Upper lobe of left lung (tissue), 4 donors: ENCODE results near the gene UBE2L6.

Source experiments
- EP300 ChIP-seq, 4 donors: sonication (generic); formaldehyde crosslinking; IDR thresholded peaks; one replicate each; pipeline ENCODE4 v1.5.1; 2017; ENCODE audit warnings: antibody characterized with exemption in 4 of 4, control low read depth in 2 of 4
- TF ChIP-seq, protein P1 (sequence below), 6 experiments: fragments of 450-650 bp in 4 of 6; fragments of 200-600 bp in 2 of 6; sonication (generic) in 2 of 6; IDR thresholded peaks; one replicate each; pipeline ENCODE4 v1.5.1; 2016 to 2019; ENCODE audit warnings: antibody characterized with exemption in 6 of 6

- TF ChIP-seq, protein P1, sequence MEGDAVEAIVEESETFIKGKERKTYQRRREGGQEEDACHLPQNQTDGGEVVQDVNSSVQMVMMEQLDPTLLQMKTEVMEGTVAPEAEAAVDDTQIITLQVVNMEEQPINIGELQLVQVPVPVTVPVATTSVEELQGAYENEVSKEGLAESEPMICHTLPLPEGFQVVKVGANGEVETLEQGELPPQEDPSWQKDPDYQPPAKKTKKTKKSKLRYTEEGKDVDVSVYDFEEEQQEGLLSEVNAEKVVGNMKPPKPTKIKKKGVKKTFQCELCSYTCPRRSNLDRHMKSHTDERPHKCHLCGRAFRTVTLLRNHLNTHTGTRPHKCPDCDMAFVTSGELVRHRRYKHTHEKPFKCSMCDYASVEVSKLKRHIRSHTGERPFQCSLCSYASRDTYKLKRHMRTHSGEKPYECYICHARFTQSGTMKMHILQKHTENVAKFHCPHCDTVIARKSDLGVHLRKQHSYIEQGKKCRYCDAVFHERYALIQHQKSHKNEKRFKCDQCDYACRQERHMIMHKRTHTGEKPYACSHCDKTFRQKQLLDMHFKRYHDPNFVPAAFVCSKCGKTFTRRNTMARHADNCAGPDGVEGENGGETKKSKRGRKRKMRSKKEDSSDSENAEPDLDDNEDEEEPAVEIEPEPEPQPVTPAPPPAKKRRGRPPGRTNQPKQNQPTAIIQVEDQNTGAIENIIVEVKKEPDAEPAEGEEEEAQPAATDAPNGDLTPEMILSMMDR (IDR thresholded peaks at IDR 0.05): no peak
- no peak for TF ChIP-seq EP300 (IDR thresholded peaks at IDR 0.05)
These were observed 46.4 kb downstream of the UBE2L6 start for GRCh38 chr11:57521116-57521515.
